Aorta (tissue), 5 donors: ENCODE data around the gene ADAM12. TPM values are rescaled to one million over a fixed set of nuclear protein-coding genes. Genes with fewer than 3 reads are reported as not detected.
A peak's percentile ranks its signal among the peaks of the same experiment; 100 is the strongest.

ENCODE experiments used
- ATAC-seq: fragments of 200-7000 bp; cut with Tn5 transposase; one replicate; pipeline ENCODE4 v1.9.1; 2022; ENCODE audit warnings: moderate library complexity; ENCODE audit not compliant: low FRiP score
- DNase-seq, 2 donors: peaks; one replicate each; pipeline ENCODE4 v3.0.0-alpha.2; 2020
- H3K27ac ChIP-seq, 2 donors: one replicate each; pipeline ENCODE4 v1.5.1; 2013; ENCODE audit warnings: low read length in 2 of 2, mild to moderate bottlenecking in 2 of 2, moderate library complexity in 2 of 2, control low read depth in 1 of 2, inconsistent platforms in 1 of 2, low read depth in 1 of 2
- H3K27me3 ChIP-seq, 2 donors: one replicate each; pipeline ENCODE4 v1.6.1; 2013; ENCODE audit warnings: control low read depth in 1 of 2, low read length in 1 of 2, mild to moderate bottlenecking in 1 of 2, moderate library complexity in 1 of 2; ENCODE audit not compliant: insufficient read depth in 2 of 2, control insufficient read depth in 1 of 2
- H3K36me3 ChIP-seq, 2 donors: one replicate each; pipeline ENCODE4 v1.6.1; 2013; ENCODE audit warnings: control low read depth in 1 of 2, low read length in 1 of 2, mild to moderate bottlenecking in 1 of 2; ENCODE audit not compliant: insufficient read depth in 2 of 2, control insufficient read depth in 1 of 2
- H3K4me1 ChIP-seq, 2 donors: one replicate each; pipeline ENCODE4 v1.6.1; 2013; ENCODE audit warnings: low read length in 2 of 2, control low read depth in 1 of 2, mild to moderate bottlenecking in 1 of 2, moderate library complexity in 1 of 2; ENCODE audit not compliant: insufficient read depth in 2 of 2, control insufficient read depth in 1 of 2
- H3K4me3 ChIP-seq, 2 donors: one replicate each; pipeline ENCODE4 v1.5.1; 2013; ENCODE audit warnings: low read length in 2 of 2, control low read depth in 1 of 2, mild to moderate bottlenecking in 1 of 2
- H3K9me3 ChIP-seq: one replicate; pipeline ENCODE4 v1.6.1; 2013; ENCODE audit warnings: mild to moderate bottlenecking, low read length; ENCODE audit not compliant: control insufficient read depth
- WGBS, 2 donors: extraction: QIAGEN DNeasy Blood & Tissue Kit; methylation state at CpG; one replicate each; pipeline ENCODE4 v1.1.7; 2013; 5-methylcytosine and 5-hydroxymethylcytosine counted together
- intact Hi-C, 2 donors: fragments of 100-400 bp; cut with DNase I; formaldehyde crosslinking; loops; one replicate each; pipeline versions ENCODE4 v1.14.2 to v1.15.0; 2022
- polyA plus RNA-seq, 2 donors: library from polyadenylated mRNA; stranded (reverse); fragments of 200-250 nt; gene quantifications; one replicate each; pipeline ENCODE4 v1.2.3, GENCODE V29; 2013
- total RNA-seq, 2 donors: library from RNA; stranded (reverse); fragmentation: NEBNext Ultra II Directional; extraction: Animal tissue kit (Norgen Biotek cat#: 25700); gene quantifications; one replicate each; pipeline ENCODE4 v1.2.1, GENCODE V29; 2021
- donor health status: healthy with polysubstance abuse.
- donor health status: Bipolar disorder and iron deficiency.
- donor health status: DM: no; HTN: no; CAD: no.
- donor health status: DM: no; HTN: no; CAD: no.
- donor health status: DM: yes; HTN: yes; CAD: no.

Gene ADAM12
- total and polyA plus RNA-seq, 4 donors: 0.13 to 9.4 (median 5.5) TPM; not detected in 1

DNA sequence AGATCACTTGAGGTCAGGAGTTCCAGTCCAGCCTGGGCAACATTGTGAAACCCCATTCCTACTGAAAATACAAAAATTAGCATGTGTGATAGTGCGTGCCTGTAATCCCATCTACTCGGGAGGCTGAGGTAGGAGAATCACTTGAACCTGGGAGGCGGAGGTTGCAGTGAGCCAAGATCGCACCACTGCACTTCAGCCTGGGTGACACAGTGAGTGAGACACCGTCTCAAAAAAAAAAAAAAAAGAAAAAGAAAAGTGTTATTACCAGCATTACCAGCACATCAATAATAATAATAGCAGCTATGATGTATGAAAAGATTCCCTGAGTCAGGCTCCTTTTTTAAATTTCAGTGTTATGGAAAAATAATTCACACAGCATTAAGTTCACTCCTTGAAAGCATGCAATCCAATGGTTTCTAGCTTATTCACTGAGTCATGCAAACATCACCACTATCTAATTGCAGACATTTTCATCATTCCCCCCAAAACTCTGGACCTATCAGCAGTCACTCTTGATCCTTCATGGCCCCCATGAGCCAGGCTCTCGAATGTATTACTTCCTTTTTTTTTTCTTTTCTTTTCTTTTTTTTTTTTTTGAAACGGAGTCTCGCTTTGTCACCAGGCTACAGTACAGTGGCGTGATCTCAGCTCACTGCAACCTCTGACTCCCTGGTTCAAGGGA is 263.5 kb downstream of the ADAM12 start:
- intact Hi-C loops: no loop called here
- H3K4me1 ChIP-seq: no peaks in the 10 kb centered on the region
- DNase-seq (no peak), ATAC-seq (no peak)
- H3K27ac ChIP-seq: no peak overlapping the region
- no peaks in the 10 kb centered on the region for H3K9me3 ChIP-seq
- H3K4me3 ChIP-seq: no peak overlapping the region
- H3K27me3 ChIP-seq: no peaks in the 10 kb centered on the region
- 87 to 90% methylated on average over 9 of the region's 9 CpGs for WGBS, 2 donors
- H3K36me3 ChIP-seq: no peaks in the 10 kb centered on the region

- no peaks in the 10 kb centered on the region for H3K27me3 ChIP-seq
- DNase-seq (no peak), ATAC-seq (no peak)
- H3K9me3 ChIP-seq: no peaks in the 10 kb centered on the region
- intact Hi-C loops: no loop called here
- no peaks in the 10 kb centered on the region for H3K36me3 ChIP-seq
- H3K4me1 ChIP-seq: no peaks in the 10 kb centered on the region
- H3K4me3 ChIP-seq: no peak overlapping the region
- WGBS, 2 donors: 88 to 91% methylated on average over 7 of the region's 7 CpGs
- H3K27ac ChIP-seq: no peak overlapping the region
Measured at GRCh38 chr10:126124046-126124445, 264.2 kb downstream of the ADAM12 start.

DNA sequence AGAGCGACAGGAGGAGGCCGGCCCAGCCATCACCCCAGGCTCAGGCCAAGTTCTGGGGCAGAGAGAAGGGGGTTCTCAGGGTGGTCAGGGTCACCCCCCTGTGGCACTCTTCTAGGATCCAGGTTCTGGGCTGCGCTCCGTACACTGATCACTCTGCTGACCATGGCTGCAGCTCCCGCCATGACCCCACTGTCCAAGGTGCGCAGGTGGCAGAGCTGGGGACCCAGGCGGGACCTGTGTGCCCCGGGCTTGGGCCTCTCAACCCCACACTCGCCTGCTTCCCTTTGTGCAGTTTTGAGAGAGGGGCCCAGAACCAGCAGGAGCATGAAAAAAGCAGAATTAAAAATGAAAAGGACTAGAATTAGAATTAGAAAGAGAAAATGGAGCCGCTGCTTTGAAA is 264.8 kb downstream of the ADAM12 start:
- Histone ChIP-seq H3K36me3 (no peaks in the 10 kb centered on the region), H3K4me3 (no peak overlapping the region), H3K4me1 (no peaks in the 10 kb centered on the region), H3K9me3 (no peaks in the 10 kb centered on the region), H3K27me3 (no peaks in the 10 kb centered on the region), H3K27ac (no peak overlapping the region)
- ATAC-seq: peak; percentile 66
- whole genome bisulfite sequencing, 2 donors: 97 to 98% methylated on average over 10 of the region's 10 CpGs
- no peak for DNase-seq
- intact Hi-C loops: no loop called here

DNA sequence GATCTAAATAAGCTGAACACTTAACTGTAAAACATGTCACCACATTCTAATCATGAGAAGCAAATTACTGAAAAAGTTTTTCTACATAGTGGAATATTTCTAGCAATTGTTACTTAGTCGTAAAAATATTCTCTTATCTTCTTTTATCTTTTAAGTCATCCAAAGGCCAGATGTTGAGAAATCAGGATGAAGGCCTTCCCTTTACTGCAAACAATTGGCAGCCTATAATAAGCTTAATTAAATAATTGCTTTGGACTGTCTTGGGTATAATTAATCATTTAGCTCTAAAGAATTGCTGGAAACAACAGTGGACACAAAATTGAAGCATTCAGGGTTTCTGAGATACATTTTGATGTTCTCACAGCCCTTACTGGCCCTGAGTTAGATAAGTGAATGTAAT is 265.4 kb downstream of the ADAM12 start:
- intact Hi-C loops: no loop called here
- H3K4me3 ChIP-seq: no peak overlapping the region
- no peak for DNase-seq
- H3K36me3 ChIP-seq: no peaks in the 10 kb centered on the region
- no peaks in the 10 kb centered on the region for H3K27me3 ChIP-seq
- 43 to 61% methylated on average over 1 of the region's 1 CpG for WGBS, 2 donors
- no peak overlapping the region for H3K27ac ChIP-seq
- no peaks in the 10 kb centered on the region for H3K9me3 ChIP-seq
- no peaks in the 10 kb centered on the region for H3K4me1 ChIP-seq
- peak; percentile 38 for ATAC-seq

GRCh38 chr10:126119599-126119998 is 268.7 kb downstream of the ADAM12 start:
- intact Hi-C loops: no loop called here
- WGBS, 2 donors: 87 to 90% methylated on average over 3 of the region's 3 CpGs
- no peak for ATAC-seq
- Histone ChIP-seq H3K36me3 (no peaks in the 10 kb centered on the region), H3K4me1 (peaks cover 0 to 2% of the 10 kb centered on the region in 2 donors), H3K9me3 (peaks cover 2% of the 10 kb centered on the region), H3K27ac (no peak overlapping the region), H3K4me3 (no peak overlapping the region), H3K27me3 (no peaks in the 10 kb centered on the region)
- DNase-seq: no peak

DNA sequence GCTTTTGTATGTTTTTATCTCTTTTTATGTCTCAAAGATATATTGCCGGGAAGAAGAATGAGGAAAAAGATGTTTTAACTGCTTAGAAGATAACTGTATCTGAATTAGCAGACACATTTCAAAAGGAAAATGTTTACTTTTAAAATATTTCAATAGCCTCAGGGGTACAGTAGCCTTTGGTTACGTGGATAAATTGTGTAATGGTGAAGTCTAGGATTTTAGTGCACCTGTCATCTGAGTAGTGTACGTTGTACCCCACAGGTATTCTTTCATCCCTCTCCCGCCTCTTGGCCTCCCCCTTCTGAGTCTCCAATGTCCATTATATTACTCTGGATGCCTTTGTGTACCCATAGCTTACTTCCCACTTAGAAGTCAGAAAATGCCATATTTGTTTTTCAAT is 269.8 kb downstream of the ADAM12 start:
- ATAC-seq (no peak), DNase-seq (no peak)
- H3K36me3 ChIP-seq: no peaks in the 10 kb centered on the region
- no peak overlapping the region for H3K4me3 ChIP-seq
- no peak overlapping the region for H3K27ac ChIP-seq
- H3K4me1 ChIP-seq: peaks cover 0 to 2% of the 10 kb centered on the region in 2 donors
- intact Hi-C loops: no loop called here
- H3K9me3 ChIP-seq: peaks cover 2% of the 10 kb centered on the region
- H3K27me3 ChIP-seq: no peaks in the 10 kb centered on the region
- 90 to 94% methylated on average over 4 of the region's 4 CpGs for WGBS, 2 donors

DNA sequence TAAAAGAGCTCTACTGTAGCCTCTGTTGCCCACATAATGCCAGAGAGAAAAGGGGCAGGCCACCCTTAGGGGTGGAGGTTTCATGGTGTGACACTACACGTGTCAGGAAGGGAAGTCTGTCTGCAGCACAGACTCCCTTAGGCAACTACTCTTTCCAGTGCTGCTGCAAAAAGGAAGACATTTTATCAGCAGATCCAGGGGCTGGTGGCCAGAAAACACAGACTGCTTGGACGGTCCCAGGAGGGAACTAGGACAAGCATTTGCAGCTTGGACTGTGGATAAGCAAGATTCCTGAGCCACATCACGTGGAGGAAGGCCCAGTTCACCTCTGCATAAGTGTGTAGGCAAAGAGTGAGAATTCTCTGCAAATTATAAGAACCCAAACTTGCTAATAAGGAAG is 271.1 kb downstream of the ADAM12 start:
- DNase-seq (no peak), ATAC-seq (no peak)
- H3K4me3 ChIP-seq: no peak overlapping the region
- peaks cover 0 to 2% of the 10 kb centered on the region in 2 donors for H3K4me1 ChIP-seq
- WGBS, 2 donors: 40 to 45% methylated on average over 3 of the region's 3 CpGs
- H3K36me3 ChIP-seq: no peaks in the 10 kb centered on the region
- H3K9me3 ChIP-seq: peaks cover 2% of the 10 kb centered on the region
- intact Hi-C loops: no loop called here
- H3K27me3 ChIP-seq: no peaks in the 10 kb centered on the region
- H3K27ac ChIP-seq: no peak overlapping the region

GRCh38 chr10:126115886-126116285 is 272.4 kb downstream of the ADAM12 start:
- H3K4me3 ChIP-seq: no peak overlapping the region
- H3K4me1 ChIP-seq: peaks cover 0 to 2% of the 10 kb centered on the region in 2 donors
- H3K9me3 ChIP-seq: peaks cover 2% of the 10 kb centered on the region
- DNase-seq (no peak), ATAC-seq (no peak)
- no peaks in the 10 kb centered on the region for H3K36me3 ChIP-seq
- 67 to 75% methylated on average over 6 of the region's 6 CpGs for WGBS, 2 donors
- H3K27me3 ChIP-seq: no peaks in the 10 kb centered on the region
- H3K27ac ChIP-seq: no peak overlapping the region
- intact Hi-C loops: no loop called here

DNA sequence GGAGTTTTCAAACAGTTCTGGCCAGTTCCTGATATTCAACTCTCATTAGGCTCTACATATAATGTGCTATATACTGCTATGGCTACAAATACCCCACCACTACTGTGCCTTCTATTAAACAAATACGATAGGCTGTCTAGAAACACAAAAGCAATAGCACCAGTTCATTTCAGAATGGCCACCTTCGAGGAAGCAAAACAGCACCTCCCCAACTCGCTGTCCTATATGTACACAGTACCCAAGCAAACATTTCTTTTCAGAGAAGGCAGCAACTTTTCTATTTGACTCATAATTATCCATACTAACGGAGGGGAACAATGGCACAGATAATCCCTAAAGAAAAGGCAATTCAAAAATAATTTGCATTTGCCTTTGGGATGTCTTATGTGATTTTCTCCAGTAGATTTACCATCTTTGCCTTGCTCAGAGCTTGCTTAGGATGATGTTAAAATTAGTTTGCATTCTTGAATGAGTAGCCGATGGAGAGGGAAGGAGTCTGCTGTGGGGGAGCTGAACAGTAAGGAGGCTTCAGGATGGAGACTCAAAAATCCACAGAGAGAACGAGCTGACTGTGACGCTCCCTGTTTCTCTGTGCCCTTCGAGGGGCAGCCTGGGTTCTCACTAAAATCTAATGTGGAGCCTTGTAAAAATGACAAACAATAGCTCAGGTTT is 273.3 kb downstream of the ADAM12 start:
- DNase-seq (no peak), ATAC-seq (no peak)
- no peak overlapping the region for H3K4me3 ChIP-seq
- intact Hi-C loops: no loop called here
- no peak overlapping the region for H3K27ac ChIP-seq
- no peaks in the 10 kb centered on the region for H3K27me3 ChIP-seq
- H3K9me3 ChIP-seq: peaks cover 2% of the 10 kb centered on the region
- H3K4me1 ChIP-seq: peaks cover 0 to 2% of the 10 kb centered on the region in 2 donors
- no peaks in the 10 kb centered on the region for H3K36me3 ChIP-seq
- WGBS, 2 donors: 75 to 79% methylated on average over 8 of the region's 8 CpGs
